HG03442 (cell line): ENCODE results near the gene LIN7C.
"Not testable (repeated sequence)": the region's sequence is repeated elsewhere in the genome, so short reads cannot be mapped to it uniquely, and the experiment has no call there.

Experiments used
- ATAC-seq: cut with Tn5 transposase; IDR thresholded peaks from one replicate; pipeline ENCODE4 v1.9.1; 2021; ENCODE audit warnings: mild to moderate bottlenecking, moderate library complexity; ENCODE audit not compliant: unreplicated experiment

Gene LIN7C

GRCh38 chr11:27451244-27451965, 55.2 kb downstream of the LIN7C start:
- ATAC-seq: no peak

GRCh38 chr11:27448184-27448540, 58.4 kb downstream of the LIN7C start:
- ATAC-seq: not testable (repeated sequence)

GRCh38 chr11:27447288-27448183, 59.0 kb downstream of the LIN7C start:
- no peak for ATAC-seq

- no peak for ATAC-seq
Measured at GRCh38 chr11:27445625-27446024, 60.9 kb downstream of the LIN7C start.

GRCh38 chr11:27444801-27445215, 61.8 kb downstream of the LIN7C start:
- ATAC-seq: no peak
